ENCODE data around the gene BID.

BID gene

DNA sequence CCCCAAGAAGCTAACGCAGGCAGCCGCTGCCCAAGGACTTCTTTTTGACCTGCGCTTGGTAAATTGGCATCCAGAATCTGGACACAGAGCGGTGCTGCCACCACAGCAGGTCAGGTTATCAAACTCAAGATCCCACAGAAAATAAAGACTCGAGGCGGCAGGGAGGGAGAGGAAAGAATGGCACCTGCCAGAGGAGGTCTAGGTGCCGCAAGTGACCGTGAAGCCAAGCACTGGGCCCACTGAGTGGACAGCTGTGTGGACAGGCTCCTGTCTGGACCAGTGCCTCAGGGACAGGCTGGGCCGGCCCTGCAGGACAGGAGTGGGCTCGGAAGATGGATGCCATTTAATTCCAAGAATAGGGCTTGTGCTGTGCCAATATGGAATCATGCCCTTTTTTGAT lies 27.4 kb downstream of the BID start:
- in situ Hi-C loops (cut with MboI; ENCODE audit: low pct_unique_long_range_greater_than_20kb, low sequenced_read_pairs) = no loop called here

DNA sequence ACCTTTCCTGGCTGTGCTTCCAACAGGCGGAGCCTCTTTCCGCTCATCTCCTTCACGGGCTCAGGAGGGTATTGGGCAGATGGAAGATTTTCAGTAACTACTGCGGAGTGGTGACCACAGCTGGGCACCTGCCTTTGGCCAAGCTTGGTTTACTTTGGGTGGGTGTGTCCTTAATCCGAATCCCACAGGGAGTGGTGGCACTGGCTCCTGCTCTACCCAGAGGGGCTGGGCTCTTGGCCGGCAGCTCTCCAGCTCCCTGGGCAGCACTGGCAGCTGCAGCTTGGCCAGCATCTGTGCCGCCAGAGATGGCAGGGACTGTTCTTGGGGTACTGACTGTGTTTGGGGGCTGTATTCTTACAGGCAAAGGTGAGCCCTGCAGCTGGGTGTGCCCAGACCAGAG lies 29.8 kb downstream of the BID start:
- no peak for DNase-seq
- in situ Hi-C loops (cut with MboI; ENCODE audit: low pct_unique_long_range_greater_than_20kb, low sequenced_read_pairs) = no loop called here

More for the DNA sequence above, 27.4 kb downstream of the BID start:
- DNase-seq = no peak

DNA sequence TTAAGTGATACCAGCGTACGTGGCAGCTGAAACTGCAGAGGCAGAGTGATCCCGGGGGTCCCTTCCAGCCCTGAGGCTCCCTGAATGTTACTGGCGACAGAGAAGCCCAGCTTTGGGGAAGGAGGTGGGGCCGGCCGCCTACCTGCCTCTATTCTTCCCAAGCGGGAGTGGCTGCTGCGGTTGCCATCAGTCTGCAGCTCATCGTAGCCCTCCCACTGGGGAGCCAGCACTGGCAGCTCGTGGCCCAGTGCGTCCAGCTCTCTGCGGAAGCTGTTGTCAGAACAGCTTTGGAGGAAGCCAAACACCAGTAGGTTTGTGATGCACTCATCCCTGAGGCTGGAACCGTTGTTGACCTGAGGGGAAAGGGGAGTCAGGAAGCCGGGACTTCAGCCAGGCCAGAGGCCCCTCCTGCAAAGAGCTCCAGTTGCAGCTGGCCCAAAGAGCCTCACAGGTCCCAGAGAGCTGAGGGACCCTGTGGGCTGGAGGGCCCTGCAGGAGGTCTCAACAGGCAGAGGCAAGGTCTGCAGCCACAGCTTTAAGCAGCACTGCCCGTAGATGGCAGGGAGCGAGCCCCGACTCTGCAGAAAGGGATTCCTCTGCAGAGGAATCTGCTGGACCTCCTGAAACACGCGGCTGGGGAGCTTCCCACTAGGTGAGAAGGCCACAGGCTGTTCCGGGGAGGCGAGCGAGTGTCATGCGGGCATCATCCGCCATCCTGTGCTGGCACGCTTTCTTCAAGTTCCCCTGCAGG lies 30.4 kb downstream of the BID start:
- DNase-seq = no peak

DNA sequence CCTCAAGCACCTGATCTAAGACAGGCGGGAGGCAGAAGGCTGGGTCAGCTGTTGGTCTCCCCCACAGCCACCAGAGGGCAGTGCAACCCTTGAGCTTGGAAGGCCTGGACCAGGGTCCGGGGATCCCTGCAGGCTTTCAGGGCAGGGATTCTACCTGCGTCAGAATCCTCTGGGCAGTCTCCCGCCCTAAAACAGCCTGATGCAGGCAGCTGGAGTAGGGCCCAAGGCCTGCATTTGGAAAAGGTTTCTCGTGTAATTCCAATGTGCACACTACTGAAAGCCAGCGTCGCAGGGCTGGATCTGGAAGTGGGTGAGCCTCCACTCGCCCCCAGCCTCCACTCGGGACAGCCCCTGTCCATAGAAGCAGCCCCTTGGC lies 31.8 kb downstream of the BID start:
- DNase-seq = peak; percentile 68
- in situ Hi-C loops (cut with MboI; ENCODE audit: low pct_unique_long_range_greater_than_20kb, low sequenced_read_pairs) = no loop called here

More for the DNA sequence above, 30.4 kb downstream of the BID start:
- in situ Hi-C loops (cut with MboI; ENCODE audit: low pct_unique_long_range_greater_than_20kb, low sequenced_read_pairs) = no loop called here

DNA sequence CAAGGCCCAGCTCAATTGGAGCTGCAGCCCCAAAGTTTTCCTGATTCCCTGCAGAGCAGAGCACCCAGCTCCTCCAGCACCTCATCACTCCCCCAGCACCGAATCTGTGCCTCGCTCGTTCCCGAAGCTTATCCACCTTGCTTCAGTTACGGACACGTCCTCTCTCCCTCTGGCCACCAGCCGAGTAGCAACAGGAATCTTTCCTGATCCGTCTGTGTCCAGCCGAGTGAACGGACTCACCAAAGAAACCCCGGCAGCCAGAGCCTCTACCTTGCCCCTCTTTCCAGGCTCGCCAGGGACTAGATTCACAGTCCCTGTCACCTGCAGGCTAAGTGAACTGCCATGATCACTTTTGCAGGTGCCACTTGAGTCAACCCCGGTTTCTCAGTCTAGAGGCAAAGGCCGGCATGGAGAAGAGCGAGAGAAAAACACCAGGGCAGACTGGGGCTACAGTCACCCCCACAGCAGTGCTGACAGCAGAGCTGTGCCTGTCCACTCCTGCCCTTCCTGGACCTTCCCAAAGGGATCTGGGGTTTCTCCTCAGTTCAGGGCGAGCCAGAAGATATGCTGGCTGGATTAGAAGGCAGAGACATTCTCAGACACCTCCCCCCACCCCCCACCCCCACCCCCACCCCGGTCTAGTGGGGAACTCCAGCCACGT lies 32.3 kb downstream of the BID start:
- in situ Hi-C loops (cut with MboI; ENCODE audit: low pct_unique_long_range_greater_than_20kb, low sequenced_read_pairs) = no loop called here
- no peak for DNase-seq

DNA sequence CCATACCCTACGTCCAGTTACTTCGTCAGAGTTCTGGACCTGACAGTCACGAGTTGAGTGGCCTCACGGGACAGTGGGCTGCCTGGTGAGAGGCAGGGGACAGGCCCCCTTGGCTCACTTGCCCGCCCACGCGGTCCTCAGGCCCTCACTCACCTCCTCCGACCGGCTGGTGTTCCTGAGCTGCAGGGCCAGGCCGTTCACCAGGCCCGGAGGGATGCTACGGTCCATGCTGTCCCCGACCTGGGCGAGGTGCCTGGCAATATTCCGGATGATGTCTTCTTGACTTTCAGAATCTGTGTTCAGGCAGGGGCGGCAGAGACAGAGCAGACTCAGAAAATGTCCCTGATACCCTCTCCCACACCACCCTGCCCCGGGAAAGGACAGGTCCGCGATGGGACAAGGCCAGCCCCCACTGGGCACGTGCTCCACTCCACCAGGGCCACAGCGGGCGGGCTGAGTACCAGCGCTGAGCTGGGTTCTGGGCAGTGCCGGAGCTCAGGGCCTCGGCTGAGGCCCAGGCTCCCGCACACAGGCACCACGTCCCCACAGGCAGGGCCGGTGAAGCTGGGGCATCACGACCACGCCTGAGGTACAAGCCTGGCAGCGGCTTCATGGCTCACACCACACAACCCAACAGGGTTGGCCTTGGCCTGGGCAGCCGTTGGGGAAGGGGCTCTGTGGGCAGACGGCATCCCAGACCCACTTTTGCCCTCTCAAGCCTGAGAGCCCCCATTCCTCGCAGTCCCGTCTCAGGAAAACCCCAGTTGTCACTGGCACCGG lies 34.9 kb downstream of the BID start:
- no peak for DNase-seq
- in situ Hi-C loops (cut with MboI; ENCODE audit: low pct_unique_long_range_greater_than_20kb, low sequenced_read_pairs) = no loop called here

DNA sequence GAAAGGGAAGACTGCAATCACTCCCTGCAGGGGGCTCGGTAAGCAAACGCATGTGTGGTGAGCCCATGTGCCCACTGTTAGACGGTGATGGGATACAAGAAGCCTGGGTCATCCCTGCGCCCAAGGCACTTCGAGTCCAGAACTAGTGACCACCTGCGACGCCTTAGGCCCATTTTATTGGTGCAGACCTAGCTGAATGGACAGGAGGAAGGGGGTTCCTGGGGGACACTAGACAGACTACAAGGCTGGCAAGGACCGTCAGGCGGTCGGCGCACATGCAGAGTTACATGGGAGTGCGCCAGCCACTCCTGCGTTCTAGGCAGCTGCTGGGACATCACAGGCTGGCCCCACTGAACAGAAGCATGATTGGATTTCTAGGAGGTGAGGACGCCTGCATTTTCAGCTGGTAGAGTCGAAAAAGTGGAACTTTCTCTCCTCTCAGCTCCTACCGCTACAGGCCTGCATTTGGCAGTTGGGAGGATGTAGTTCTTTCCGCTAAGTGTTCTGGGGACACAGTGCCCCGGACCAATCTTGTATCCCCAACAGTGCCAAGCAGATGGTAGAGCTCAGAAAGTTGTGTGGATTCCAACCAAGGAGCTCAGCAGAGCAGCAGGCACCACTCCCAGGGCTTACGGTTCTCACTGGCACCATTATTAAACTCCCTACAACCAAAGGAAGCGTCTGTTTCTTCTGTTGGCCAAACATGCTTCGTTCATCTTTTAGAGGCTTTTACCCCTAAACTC lies 35.7 kb downstream of the BID start:
- in situ Hi-C loops (cut with MboI; ENCODE audit: low pct_unique_long_range_greater_than_20kb, low sequenced_read_pairs) = no loop called here
- DNase-seq = no peak

DNA sequence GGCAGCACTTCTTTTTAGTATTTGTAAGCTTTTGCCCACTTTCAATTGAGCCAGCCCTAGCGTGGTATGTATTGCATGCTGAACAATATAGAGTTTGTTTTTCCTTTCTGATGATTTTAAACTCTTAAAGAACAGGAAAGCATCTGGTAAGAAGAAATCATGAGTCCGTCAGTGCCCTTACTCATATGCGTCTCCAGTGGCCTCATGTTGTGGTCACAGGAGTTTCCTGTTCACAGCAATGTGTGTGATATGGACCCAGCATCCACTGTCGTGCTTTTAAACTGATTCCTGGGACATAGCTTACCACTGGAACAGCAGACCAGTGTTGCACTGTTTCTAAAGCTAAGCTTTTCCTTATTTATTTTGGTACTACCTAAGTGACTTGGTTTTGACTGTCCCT lies 40.1 kb downstream of the BID start:
- in situ Hi-C loops (cut with MboI; ENCODE audit: low pct_unique_long_range_greater_than_20kb, low sequenced_read_pairs) = no loop called here
- peak; percentile 36 for DNase-seq

DNA sequence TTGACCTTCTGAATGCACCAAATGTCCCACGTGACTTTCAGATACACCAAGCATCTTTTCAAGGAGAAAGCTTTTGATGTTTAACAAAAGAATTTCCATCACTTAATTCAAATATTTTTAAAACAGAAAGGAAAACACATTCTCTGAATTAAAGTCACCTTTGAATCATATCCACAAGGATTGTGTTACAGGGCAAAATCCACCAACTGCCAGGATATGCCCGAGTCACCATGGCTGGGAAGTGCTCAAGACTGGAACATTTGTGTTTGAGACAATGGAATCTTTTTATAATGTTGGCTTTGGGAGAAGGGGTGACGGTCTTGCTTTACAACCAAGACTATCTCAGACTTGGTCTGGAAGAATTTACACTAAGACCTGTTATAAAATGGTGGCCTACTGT lies 40.8 kb downstream of the BID start:
- in situ Hi-C loops (cut with MboI; ENCODE audit: low pct_unique_long_range_greater_than_20kb, low sequenced_read_pairs) = no loop called here
- DNase-seq = no peak

DNA sequence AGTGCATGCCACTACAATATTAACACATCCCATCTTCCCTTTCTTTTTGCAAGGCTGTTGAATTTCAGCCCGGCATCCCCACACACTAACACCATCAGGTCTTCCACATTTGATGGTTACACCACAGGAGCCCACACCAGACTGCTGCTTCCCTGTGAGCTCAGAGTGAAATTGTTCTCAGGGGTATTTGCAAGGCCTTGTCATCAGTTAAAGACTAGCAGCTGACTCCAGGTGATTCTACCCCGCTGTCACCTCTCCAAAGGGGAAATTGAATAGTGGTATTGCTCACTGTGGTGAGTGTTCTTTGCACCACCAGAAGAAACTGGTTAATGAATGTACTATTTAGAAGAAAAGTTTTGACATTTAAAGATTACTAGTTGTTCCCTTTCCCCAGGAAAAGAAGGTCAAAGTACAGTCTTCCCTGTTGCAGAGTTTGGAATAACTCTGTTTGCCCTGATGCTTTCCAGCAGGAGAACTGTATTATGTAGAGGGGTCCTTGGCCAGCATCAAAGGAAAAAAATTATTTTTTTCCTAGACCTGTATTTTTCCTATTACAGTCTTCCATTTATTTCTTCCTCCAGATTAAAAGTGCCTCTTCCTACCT lies 41.9 kb downstream of the BID start:
- DNase-seq = no peak
- in situ Hi-C loops (cut with MboI; ENCODE audit: low pct_unique_long_range_greater_than_20kb, low sequenced_read_pairs) = no loop called here

DNA sequence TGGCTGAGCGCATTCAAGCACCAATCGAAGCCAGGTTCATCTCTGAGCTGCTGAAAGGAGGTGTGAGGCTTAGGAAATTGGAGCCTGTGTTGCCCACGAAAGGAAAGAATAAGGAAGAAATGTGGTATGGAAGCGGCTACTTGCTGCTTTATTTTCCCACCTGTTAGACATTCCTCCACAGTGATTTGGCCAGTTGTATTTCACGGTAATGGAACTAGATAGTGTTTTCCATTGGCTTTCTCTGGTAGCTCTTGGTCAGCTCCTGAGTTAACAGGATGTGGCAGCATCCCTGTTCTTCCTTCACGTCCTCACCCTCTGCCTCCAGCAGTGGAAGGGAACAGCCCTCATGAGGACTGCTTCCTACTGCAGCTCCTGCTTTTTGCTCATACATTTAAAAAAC lies 44.7 kb downstream of the BID start:
- no peak for DNase-seq
- in situ Hi-C loops (cut with MboI; ENCODE audit: low pct_unique_long_range_greater_than_20kb, low sequenced_read_pairs) = no loop called here

DNA sequence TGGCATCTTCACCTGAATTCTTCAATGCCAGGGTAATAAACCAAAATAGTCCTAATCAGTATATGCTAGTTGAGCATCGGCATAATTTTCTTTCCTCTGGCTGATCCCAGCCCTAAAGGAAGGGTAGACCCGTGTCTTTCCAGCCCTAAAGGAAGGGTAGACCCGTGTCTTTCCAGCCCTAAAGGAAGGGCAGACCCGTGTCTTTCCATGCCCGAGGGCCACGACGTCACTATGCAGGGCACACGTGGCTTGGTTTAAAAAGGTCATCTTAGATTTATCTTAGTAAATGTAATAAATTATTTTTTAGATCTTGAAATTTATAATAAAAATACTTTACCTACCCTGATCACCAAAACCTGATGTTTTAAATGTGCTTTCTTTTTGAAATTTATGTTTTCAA lies 45.5 kb downstream of the BID start:
- DNase-seq = no peak
- in situ Hi-C loops (cut with MboI; ENCODE audit: low pct_unique_long_range_greater_than_20kb, low sequenced_read_pairs) = no loop called here

DNA sequence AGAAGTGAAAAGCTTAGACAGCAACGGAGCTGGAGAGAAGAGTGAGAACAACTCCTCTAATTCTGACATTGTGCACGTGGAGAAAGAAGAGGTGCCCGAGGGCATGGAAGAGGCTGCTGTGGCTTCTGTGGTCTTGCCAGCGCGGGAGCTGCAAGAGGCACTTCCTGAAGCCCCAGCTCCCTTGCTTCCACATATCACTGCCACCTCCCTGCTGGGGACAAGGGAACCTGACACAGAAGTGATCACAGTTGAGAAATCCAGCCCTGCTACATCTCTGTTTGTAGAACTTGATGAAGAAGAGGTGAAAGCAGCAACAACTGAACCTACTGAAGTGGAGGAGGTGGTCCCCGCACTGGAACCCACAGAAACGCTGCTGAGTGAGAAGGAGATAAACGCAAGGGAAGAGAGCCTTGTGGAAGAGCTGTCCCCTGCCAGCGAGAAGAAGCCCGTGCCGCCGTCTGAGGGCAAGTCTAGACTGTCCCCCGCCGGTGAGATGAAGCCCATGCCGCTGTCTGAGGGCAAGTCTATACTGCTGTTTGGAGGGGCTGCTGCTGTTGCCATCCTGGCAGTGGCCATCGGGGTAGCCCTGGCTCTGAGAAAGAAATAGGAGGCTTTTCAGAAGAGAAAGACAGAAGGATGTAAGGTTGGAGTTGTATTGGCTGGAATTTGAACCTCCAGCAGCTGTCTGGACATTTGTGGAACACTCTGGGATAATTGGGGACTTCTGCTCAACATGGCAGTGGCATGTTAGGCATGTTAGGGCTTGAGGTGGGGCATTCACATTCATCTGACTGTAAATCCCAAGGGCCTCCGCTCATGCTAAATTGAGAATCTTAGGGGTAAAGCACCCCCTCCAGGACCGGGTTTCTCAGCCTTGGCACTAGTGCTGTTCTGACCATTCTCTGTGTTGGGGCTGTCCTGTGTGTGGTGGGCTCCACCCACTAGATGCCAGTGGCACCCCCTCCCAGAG lies 47.1 kb downstream of the BID start:
- in situ Hi-C loops (cut with MboI; ENCODE audit: low pct_unique_long_range_greater_than_20kb, low sequenced_read_pairs) = no loop called here
- peak; percentile 61 for DNase-seq

DNA sequence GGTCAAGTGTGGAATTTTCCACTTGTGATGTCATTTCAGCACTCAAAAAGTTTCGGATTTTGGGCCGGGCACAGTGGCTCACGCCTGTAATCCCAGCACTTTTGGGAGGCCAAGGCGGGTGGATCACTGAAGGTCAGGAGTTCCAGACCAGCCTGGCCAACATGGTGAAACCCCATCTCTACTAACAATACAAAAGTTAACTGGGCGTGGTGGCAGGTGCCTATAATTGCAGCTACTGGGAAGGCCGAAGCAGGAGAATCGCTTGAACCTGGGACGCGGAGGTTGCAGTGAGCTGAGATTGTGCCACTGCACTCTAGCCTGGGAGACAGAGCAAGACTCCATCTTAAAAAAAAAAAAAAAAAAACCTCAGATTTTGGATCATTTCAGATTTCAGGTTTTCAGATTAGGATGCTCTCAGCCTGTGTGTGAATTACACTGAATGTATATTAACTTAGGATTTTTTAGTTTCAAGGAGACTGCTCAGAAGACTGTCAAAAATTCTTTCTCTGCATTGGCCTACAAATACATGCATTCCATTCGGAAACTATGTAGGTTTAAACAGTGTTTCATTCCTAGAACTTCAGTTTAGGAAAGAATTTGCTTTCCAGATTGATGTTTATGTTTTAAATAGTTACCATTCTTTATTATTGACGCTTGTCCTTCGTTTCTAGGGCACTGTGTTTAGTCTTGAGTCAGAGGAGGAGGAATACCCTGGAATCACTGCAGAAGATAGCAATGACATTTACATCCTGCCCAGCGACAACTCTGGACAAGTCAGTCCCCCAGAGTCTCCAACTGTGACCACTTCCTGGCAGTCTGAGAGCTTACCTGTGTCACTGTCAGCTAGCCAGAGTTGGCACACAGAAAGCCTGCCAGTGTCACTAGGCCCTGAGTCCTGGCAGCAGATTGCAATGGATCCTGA lies 48.0 kb downstream of the BID start:
- no peak for DNase-seq
- in situ Hi-C loops (cut with MboI; ENCODE audit: low pct_unique_long_range_greater_than_20kb, low sequenced_read_pairs) = no loop called here

DNA sequence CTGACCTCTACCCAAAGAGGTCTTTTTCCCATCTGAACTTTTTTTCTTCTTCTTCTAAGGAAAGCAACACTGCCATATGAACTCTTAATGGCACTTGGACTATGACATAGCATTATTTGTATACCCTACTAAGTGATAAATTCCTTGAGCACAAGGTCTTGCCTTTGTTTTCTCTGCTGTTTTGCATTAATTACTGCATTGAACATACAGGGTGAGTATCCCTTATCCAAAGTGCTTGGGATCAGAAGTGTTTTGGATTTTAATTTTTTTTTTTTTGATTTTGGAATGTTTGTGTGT lies 48.8 kb downstream of the BID start:
- DNase-seq = no peak
- in situ Hi-C loops (cut with MboI; ENCODE audit: low pct_unique_long_range_greater_than_20kb, low sequenced_read_pairs) = no loop called here

DNA sequence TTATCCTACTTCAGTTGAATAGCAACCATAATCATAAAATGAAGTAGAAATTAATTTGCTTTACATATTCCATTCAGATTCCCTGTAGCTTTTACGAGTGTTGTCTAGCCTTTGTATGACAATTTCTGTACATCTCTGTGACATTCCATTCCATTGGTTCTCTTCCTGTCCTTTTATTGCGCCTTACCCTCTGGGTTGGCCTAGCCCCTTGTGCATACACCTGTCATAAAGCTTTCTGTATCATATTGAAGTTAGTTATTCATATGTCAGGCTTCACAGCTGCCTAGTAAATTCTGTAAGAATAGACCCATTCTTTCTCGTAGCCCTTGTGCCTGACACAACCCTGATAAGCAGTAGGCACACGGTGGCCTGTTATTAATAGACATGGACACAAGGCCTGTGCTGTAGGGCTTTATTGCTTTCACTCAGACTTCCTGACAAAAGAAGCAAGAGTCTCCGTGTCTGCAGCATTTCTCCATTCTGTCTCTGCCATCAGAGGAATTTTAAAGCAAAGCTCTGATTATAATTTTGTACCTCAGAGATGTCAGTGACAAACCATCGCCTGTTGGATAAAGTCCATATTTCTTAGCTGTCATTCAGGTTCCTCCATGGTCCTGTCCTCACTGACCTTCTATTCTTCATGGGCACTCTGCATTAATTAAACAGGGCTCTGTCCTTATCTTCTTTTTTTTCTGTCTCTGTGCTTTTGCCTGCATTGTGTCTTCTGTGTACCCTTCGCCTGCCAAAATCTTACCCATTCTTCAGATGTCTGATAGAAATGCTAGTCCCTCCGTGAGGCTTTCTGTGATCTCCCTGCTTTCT lies 49.4 kb downstream of the BID start:
- no peak for DNase-seq
- in situ Hi-C loops (cut with MboI; ENCODE audit: low pct_unique_long_range_greater_than_20kb, low sequenced_read_pairs) = no loop called here

DNA sequence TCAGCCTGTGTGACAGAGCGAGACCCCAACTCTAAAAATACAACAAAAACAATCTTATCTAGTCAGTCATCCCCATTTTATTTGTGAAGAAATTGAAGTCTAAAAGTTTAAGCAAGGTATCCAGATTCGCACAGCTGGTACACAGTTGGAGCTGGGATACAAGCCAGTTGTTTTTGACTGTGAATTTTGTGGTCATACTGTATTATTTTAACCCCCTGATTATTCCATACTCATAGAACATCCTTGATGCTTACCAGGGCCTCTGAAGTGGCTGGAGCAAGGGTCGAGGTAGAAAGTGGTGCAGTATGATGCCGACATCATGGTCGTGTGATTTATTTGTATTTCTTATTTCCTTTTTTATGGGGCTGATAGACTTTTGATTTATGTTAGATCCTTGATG lies 50.0 kb downstream of the BID start:
- in situ Hi-C loops (cut with MboI; ENCODE audit: low pct_unique_long_range_greater_than_20kb, low sequenced_read_pairs) = no loop called here
- DNase-seq = no peak
